Measurements from ENCODE around the gene FIGNL2.

The FIGNL2 gene

GRCh38 chr12:51848326-51848727, at the start of gene FIGNL2:
TSS of gene FIGNL2 (minus strand) at chr12:51848718. CDS start at chr12:51822413, 26,305 bp downstream.
- no peak for DNase-seq (ENCODE audit: low read depth)
- no peak within 1 kb of the TSS for H3K4me3 ChIP-seq (ENCODE audit: low read length)
- no peak for TF ChIP-seq CTCF (IDR thresholded peaks at IDR 0.05; ENCODE audit: insufficient read depth, low read depth, low read length, missing control alignments)

GRCh38 chr12:51897181-51897580, 48.7 kb upstream of the FIGNL2 start:
- DNase-seq (ENCODE audit: low read depth), result no peak

GRCh38 chr12:51896236-51896635, 47.7 kb upstream of the FIGNL2 start:
- DNase-seq (ENCODE audit: low read depth), result no peak
- TF ChIP-seq CTCF (IDR thresholded peaks at IDR 0.05; ENCODE audit: insufficient read depth, low read depth, low read length, missing control alignments), result no peak
- H3K4me3 ChIP-seq (ENCODE audit: low read length), result no peak overlapping the region

More at GRCh38 chr12:51897181-51897580, 48.7 kb upstream of the FIGNL2 start:
- no peak overlapping the region for H3K4me3 ChIP-seq (ENCODE audit: low read length)
- no peak for TF ChIP-seq CTCF (IDR thresholded peaks at IDR 0.05; ENCODE audit: insufficient read depth, low read depth, low read length, missing control alignments)

- DNase-seq (ENCODE audit: low read depth), result no peak
- no peak for TF ChIP-seq CTCF (IDR thresholded peaks at IDR 0.05; ENCODE audit: insufficient read depth, low read depth, low read length, missing control alignments)
- H3K4me3 ChIP-seq (ENCODE audit: low read length), result no peak overlapping the region
These were observed 47.0 kb upstream of the FIGNL2 start for GRCh38 chr12:51895378-51896135.

- no peak for TF ChIP-seq CTCF (IDR thresholded peaks at IDR 0.05; ENCODE audit: insufficient read depth, low read depth, low read length, missing control alignments)
- no peak for DNase-seq (ENCODE audit: low read depth)
- no peak overlapping the region for H3K4me3 ChIP-seq (ENCODE audit: low read length)
These were observed 45.3 kb upstream of the FIGNL2 start for GRCh38 chr12:51893786-51894185.

- H3K4me3 ChIP-seq (ENCODE audit: low read length), result no peak overlapping the region
- DNase-seq (ENCODE audit: low read depth), result no peak
- TF ChIP-seq CTCF (IDR thresholded peaks at IDR 0.05; ENCODE audit: insufficient read depth, low read depth, low read length, missing control alignments), result no peak
These were observed 43.3 kb upstream of the FIGNL2 start for GRCh38 chr12:51891843-51892242.

Data from epithelial cell of esophagus (primary cell).